ENCODE data around the gene CBX5.

DNA sequence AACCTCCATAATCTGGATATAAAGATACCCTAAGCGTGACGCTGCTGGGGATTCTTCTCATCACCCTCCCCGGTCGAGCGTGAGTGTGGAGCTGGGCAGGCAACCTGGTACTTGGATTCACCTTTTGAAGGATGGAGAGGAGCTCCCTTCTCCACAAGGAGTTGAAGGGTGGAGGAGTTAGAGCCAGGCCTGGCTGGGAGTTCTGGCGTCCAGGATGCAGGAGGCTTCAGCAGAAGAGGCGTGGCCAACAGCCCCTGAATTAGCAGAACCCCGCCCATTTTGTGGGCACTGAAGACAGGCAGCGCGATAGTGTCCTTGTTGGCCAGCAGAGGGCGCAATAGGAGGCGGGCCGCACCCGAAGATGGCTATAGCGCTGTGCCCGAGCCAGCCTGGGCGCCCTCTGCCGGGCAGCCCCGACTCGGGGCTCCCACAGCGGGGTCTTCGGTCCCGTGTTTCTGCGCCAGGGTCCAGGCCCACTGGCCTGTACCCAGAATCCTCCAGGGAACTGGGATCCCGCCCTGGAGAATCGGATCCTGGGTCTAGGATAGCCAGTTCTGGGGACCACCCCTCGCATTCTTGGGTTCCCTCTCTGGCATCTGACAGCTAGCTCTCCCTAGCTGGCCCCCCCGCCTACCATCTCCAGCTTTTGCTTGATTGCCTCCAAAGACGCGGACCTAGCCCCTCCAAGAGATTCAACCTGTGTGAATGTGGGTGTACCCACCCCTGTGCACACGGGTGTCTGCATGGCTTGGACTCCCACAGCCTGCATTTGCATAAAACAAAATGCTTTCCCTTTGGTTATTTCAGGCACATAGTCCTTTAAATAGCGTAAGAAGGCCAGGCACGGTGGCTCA is 65.1 kb downstream of the CBX5 start:
- TF ChIP-seq, protein P1, sequence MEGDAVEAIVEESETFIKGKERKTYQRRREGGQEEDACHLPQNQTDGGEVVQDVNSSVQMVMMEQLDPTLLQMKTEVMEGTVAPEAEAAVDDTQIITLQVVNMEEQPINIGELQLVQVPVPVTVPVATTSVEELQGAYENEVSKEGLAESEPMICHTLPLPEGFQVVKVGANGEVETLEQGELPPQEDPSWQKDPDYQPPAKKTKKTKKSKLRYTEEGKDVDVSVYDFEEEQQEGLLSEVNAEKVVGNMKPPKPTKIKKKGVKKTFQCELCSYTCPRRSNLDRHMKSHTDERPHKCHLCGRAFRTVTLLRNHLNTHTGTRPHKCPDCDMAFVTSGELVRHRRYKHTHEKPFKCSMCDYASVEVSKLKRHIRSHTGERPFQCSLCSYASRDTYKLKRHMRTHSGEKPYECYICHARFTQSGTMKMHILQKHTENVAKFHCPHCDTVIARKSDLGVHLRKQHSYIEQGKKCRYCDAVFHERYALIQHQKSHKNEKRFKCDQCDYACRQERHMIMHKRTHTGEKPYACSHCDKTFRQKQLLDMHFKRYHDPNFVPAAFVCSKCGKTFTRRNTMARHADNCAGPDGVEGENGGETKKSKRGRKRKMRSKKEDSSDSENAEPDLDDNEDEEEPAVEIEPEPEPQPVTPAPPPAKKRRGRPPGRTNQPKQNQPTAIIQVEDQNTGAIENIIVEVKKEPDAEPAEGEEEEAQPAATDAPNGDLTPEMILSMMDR (IDR thresholded peaks at IDR 0.05), result peak; percentile 66 to 89 (median 72)
- no peak for TF ChIP-seq POLR2A (IDR thresholded peaks at IDR 0.05)

All from prostate gland (tissue), 2 donors.